OCI-LY1 (cell line): Measurements from ENCODE around the gene MCHR1.
"Not testable (repeated sequence)": the region's sequence is repeated elsewhere in the genome, so short reads cannot be mapped to it uniquely, and the experiment has no call there.

Experiments used
- H2AFZ ChIP-seq: fragments of 200-600 bp; sonication (generic), shearing (Covaris generic); 2 replicates; pipeline ENCODE4 v1.6.0; 2014; ENCODE audit warnings: antibody characterized with exemption, mild to moderate bottlenecking, low read length
- H3F3A ChIP-seq: fragments of 200-600 bp; sonication (generic), shearing (Covaris generic); 2 replicates; pipeline ENCODE4 v1.6.0; 2014; ENCODE audit warnings: mild to moderate bottlenecking, antibody characterized with exemption, low read length, moderate library complexity; ENCODE audit not compliant: insufficient read depth
- H3K27ac ChIP-seq: fragments of 200-600 bp; sonication (generic); 2 replicates; pipeline ENCODE4 v1.5.1; 2014; ENCODE audit warnings: low read length, mixed run types, mild to moderate bottlenecking, low read depth; ENCODE audit not compliant: poor library complexity, severe bottlenecking
- H3K27me3 ChIP-seq: fragments of 200-600 bp; sonication (generic); 2 replicates; pipeline ENCODE4 v1.6.0; 2014; ENCODE audit warnings: antibody characterized with exemption, mild to moderate bottlenecking, low read length, moderate library complexity; ENCODE audit not compliant: insufficient read depth
- H3K36me3 ChIP-seq: fragments of 200-600 bp; sonication (generic); 2 replicates; pipeline ENCODE4 v1.6.1; 2014; ENCODE audit warnings: mild to moderate bottlenecking, antibody characterized with exemption, low read length, moderate library complexity, mixed read lengths; ENCODE audit not compliant: insufficient read depth
- H3K4me1 ChIP-seq: fragments of 200-600 bp; sonication (generic); 2 replicates; pipeline ENCODE4 v1.5.1; 2014; ENCODE audit warnings: mild to moderate bottlenecking, low read length, moderate library complexity; ENCODE audit not compliant: insufficient read depth, severe bottlenecking
- H3K4me2 ChIP-seq: fragments of 200-600 bp; sonication (generic), shearing (Covaris generic); 2 replicates; pipeline ENCODE4 v1.6.1; 2014; ENCODE audit warnings: low read length
- H3K4me3 ChIP-seq: fragments of 200-600 bp; sonication (generic); 2 replicates; pipeline ENCODE4 v1.5.1; 2014; ENCODE audit warnings: low read length, low read depth, mild to moderate bottlenecking, mixed read lengths; ENCODE audit not compliant: poor library complexity, severe bottlenecking
- H3K79me2 ChIP-seq: fragments of 200-600 bp; shearing (Covaris generic); 2 replicates; pipeline ENCODE4 v1.6.1; 2016; ENCODE audit warnings: mixed run types, low read length, mixed read lengths; ENCODE audit not compliant: insufficient read depth
- H3K9ac ChIP-seq: fragments of 200-600 bp; sonication (generic), shearing (Covaris generic); 2 replicates; pipeline ENCODE4 v1.6.1; 2014; ENCODE audit warnings: mild to moderate bottlenecking, low read length, mixed read lengths
- H3K9me2 ChIP-seq: fragments of 200-600 bp; sonication (generic), shearing (Covaris generic); 2 replicates; pipeline ENCODE4 v1.6.1; 2014; ENCODE audit warnings: low read depth, mild to moderate bottlenecking, low read length, mixed read lengths
- H3K9me3 ChIP-seq: fragments of 200-600 bp; shearing (Covaris generic); 2 replicates; pipeline ENCODE4 v1.6.1; 2014; ENCODE audit warnings: low read length, mixed read lengths
- H4K20me1 ChIP-seq: fragments of 200-600 bp; sonication (generic), shearing (Covaris generic); 2 replicates; pipeline ENCODE4 v1.6.0; 2016; ENCODE audit warnings: mild to moderate bottlenecking, low read length; ENCODE audit not compliant: insufficient read depth
- EZH2 ChIP-seq: fragments of 200-600 bp; sonication (generic), shearing (Covaris generic); IDR thresholded peaks from 2 replicates; pipeline ENCODE4 v1.8.0; 2017; ENCODE audit warnings: borderline replicate concordance, mixed run types, mild to moderate bottlenecking, antibody characterized with exemption, low read length, moderate library complexity, mixed read lengths
- TF ChIP-seq, protein P1 (sequence below): fragments of 200-600 bp; sonication (generic), shearing (Covaris generic); IDR thresholded peaks from 2 replicates; pipeline ENCODE4 v1.5.1; 2017; ENCODE audit warnings: mild to moderate bottlenecking, antibody characterized with exemption, low read length, moderate library complexity, mixed read lengths

Gene MCHR1

DNA sequence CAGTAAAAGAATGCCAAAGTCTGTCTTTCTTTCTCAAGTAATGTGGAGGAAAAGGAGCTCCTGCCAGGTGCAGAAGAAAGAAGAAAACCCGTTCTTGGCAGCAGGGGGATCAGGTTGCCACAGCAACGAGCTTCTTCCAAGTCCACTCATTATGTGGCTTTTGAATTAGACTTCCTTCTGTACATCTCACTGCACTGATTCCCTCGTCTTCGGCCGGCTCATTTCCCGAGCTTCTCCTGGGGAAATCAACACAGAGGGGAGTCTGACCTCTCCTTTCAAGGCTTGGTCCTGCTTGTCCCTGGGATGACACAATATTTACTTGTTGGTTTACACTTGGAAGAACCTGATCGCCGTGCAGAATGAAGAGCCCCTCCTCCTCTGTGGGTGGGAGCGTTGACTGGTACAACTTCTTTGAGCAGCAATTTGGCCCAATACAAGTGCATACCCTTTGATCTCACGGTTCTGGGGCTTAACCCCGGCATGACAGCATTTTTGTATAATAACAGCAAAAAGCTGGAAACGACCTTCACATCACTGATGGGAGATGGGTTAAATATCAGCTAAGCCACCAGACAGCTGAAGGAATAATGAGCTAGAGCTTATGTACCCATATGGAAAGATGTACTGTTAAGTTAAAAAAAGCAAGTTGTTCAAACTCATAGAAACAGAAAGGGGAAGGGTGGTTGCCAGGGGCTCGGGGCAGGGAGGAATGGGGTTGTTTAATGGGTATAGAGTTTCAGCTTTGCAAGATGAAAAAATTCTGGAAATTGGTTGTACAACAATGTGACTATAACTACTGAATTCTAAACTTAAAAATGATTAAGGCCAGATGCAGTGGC is 35.4 kb downstream of the MCHR1 start:
- no peaks in the 10 kb centered on the region for H3K9me3 ChIP-seq
- H3K9ac ChIP-seq: no peak overlapping the region
- no peaks in the 10 kb centered on the region for H3K27me3 ChIP-seq
- H4K20me1 ChIP-seq: no peaks in the 10 kb centered on the region
- H3F3A ChIP-seq: no peaks in the 10 kb centered on the region
- H3K4me1 ChIP-seq: peaks cover 8% of the 10 kb centered on the region
- TF ChIP-seq EZH2: no peak
- TF ChIP-seq, protein P1, sequence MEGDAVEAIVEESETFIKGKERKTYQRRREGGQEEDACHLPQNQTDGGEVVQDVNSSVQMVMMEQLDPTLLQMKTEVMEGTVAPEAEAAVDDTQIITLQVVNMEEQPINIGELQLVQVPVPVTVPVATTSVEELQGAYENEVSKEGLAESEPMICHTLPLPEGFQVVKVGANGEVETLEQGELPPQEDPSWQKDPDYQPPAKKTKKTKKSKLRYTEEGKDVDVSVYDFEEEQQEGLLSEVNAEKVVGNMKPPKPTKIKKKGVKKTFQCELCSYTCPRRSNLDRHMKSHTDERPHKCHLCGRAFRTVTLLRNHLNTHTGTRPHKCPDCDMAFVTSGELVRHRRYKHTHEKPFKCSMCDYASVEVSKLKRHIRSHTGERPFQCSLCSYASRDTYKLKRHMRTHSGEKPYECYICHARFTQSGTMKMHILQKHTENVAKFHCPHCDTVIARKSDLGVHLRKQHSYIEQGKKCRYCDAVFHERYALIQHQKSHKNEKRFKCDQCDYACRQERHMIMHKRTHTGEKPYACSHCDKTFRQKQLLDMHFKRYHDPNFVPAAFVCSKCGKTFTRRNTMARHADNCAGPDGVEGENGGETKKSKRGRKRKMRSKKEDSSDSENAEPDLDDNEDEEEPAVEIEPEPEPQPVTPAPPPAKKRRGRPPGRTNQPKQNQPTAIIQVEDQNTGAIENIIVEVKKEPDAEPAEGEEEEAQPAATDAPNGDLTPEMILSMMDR: no peak
- no peak overlapping the region for H3K4me3 ChIP-seq
- H2AFZ ChIP-seq: no peak overlapping the region
- H3K36me3 ChIP-seq: no peaks in the 10 kb centered on the region
- no peaks in the 10 kb centered on the region for H3K9me2 ChIP-seq
- no peak overlapping the region for H3K27ac ChIP-seq
- H3K4me2 ChIP-seq: no peak overlapping the region
- H3K79me2 ChIP-seq: no peaks in the 10 kb centered on the region

DNA sequence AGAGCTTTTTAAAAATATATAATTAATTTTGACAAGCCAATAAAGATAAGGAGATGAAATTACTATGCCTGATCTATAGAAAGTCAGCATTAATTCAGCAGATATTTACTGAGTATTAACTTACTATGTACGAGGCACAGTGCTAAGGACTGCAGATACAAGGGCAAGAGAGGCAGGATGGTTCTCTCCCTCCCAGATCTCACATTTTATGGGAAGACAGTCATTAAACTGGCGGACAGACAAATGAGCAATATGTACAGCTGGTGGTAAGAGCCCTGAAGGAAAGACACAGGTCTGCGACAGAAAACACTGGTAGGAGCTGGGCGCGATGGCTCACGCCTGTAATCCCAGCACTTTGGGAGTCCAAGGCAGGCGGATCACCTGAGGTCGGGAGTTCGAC is 36.8 kb downstream of the MCHR1 start:
- no peaks in the 10 kb centered on the region for H4K20me1 ChIP-seq
- H3K36me3 ChIP-seq: no peaks in the 10 kb centered on the region
- peaks cover 8% of the 10 kb centered on the region for H3K4me1 ChIP-seq
- no peak overlapping the region for H3K27ac ChIP-seq
- no peak overlapping the region for H3K4me2 ChIP-seq
- TF ChIP-seq, protein P1: no peak
- no peak for TF ChIP-seq EZH2
- H3F3A ChIP-seq: no peaks in the 10 kb centered on the region
- no peak overlapping the region for H2AFZ ChIP-seq
- H3K4me3 ChIP-seq: no peak overlapping the region
- H3K9me3 ChIP-seq: no peaks in the 10 kb centered on the region
- H3K9me2 ChIP-seq: no peaks in the 10 kb centered on the region
- H3K9ac ChIP-seq: no peak overlapping the region
- H3K79me2 ChIP-seq: no peaks in the 10 kb centered on the region
- H3K27me3 ChIP-seq: no peaks in the 10 kb centered on the region

DNA sequence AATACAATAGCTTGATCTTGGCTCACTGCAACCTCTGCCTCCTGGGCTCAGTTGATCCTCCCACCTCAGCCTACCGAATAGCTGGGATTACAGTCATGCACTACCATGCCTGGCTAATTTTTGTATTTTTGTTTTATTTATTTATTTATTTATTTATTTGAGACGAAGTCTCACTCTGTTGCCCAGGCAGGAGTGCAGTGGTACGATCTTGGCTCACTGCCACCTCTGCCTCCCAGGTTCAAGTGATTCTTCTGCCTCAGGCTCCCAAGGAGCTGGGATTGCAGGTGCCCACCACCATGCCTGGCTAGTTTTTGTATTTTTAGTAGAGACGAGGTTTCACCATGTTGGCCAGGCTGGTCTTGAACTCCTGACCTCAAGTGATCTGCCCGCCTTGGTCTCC is 38.4 kb downstream of the MCHR1 start:
- not testable (repeated sequence) for H3K9me2 ChIP-seq, H3K4me2 ChIP-seq, H3K36me3 ChIP-seq, H3K79me2 ChIP-seq, H2AFZ ChIP-seq, H3K4me1 ChIP-seq, H3K27ac ChIP-seq, H3K9ac ChIP-seq, H3K4me3 ChIP-seq, H3F3A ChIP-seq, H4K20me1 ChIP-seq, H3K27me3 ChIP-seq, H3K9me3 ChIP-seq
